GM12875 (cell line): ENCODE measurements around the gene VAV2.

Experiments used
- H3K4me3 ChIP-seq: one replicate; pipeline ENCODE4 v1.5.1; 2011; ENCODE audit warnings: low read depth, low read length, control low read depth
- TF ChIP-seq, protein P1 (sequence below): IDR thresholded peaks from 2 replicates; pipeline ENCODE4 v1.5.1; 2011; ENCODE audit warnings: low read depth, mild to moderate bottlenecking, control low read depth, inconsistent platforms, low read length, moderate library complexity, borderline replicate concordance; ENCODE audit not compliant: insufficient read depth

The VAV2 gene

DNA sequence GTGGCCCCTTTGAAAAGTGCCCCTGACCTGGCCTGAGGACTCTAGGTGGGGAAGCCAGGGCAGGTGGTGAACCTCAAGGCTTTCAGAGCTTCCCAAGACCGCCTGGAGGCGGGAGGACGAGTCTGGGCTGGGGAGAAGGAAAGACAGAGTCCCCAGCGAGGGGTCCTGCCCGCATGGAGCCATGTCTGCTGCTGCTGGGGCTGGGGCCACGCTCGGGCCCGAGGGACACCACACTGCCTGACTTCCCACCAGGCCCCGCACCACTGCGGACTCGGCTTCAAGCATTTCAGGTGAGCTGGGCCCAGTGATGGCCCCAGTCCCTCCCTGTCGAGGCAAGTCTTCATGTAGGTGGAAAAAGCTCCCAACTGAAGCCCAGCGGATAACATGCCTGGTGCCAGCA is 191.9 kb downstream of the VAV2 start:
- no peak overlapping the region for H3K4me3 ChIP-seq
- TF ChIP-seq, protein P1, sequence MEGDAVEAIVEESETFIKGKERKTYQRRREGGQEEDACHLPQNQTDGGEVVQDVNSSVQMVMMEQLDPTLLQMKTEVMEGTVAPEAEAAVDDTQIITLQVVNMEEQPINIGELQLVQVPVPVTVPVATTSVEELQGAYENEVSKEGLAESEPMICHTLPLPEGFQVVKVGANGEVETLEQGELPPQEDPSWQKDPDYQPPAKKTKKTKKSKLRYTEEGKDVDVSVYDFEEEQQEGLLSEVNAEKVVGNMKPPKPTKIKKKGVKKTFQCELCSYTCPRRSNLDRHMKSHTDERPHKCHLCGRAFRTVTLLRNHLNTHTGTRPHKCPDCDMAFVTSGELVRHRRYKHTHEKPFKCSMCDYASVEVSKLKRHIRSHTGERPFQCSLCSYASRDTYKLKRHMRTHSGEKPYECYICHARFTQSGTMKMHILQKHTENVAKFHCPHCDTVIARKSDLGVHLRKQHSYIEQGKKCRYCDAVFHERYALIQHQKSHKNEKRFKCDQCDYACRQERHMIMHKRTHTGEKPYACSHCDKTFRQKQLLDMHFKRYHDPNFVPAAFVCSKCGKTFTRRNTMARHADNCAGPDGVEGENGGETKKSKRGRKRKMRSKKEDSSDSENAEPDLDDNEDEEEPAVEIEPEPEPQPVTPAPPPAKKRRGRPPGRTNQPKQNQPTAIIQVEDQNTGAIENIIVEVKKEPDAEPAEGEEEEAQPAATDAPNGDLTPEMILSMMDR, result no peak

DNA sequence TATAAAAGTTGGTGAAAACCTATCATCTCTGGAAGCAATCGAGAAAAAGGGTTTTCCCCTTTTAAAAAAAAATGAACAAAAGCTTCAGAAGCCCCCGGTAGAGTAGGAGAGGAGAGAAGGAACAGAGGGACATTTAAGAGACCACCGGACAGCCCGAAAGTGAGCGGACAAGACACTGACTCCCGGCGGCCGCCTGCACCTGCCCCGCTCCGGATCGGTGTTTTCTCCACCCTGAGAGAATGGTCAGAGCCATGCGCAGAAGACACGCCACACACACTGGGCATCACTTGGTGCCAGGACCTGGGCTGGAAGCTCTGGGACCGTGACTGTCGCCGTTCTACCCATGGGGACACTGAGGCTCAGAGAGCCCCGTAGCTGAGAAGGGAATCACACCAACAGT is 192.4 kb downstream of the VAV2 start:
- no peak overlapping the region for H3K4me3 ChIP-seq
- TF ChIP-seq, protein P1, result no peak

DNA sequence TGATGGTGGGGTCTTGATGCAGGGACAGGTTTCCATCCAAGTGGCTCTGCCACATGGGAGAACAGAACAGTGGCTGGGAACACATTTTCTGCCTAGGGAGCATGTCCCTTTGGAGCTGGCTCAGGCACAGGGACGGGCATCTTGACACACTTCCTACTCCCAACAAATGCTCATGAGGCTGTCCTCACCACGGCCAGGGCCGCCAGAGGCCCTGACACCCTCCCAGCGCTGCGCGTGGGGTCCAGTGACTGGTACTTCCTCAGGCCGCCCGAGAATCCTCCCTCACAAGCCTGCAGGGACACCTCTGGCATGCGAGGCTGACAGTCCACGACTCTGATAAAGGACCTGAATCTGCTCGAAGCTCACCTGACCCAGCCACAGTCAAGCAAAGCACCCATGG is 193.0 kb downstream of the VAV2 start:
- H3K4me3 ChIP-seq, result no peak overlapping the region

DNA sequence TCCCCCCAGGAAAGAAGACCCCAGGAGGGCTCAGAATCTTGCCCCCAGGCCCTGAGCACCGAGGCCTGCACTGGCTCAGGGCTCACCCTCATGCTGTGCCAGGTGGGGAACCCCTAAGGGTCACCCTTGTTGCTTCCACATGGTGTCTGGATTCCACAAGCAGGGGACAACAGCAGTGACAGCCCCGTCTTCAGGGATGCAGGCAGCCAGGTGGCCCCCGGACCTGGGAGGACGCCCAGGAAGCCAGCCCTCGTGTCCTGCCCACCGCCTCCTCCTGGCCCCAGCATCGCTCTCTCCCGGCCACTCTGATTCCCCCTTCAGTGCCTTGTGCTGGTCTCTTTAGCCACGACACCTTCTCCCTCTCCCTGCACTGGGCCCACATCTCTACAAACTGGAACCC is 194.0 kb downstream of the VAV2 start:
- H3K4me3 ChIP-seq, result no peak overlapping the region
- TF ChIP-seq, protein P1, result no peak

More for the DNA sequence above, 193.0 kb downstream of the VAV2 start:
- TF ChIP-seq, protein P1, result no peak

DNA sequence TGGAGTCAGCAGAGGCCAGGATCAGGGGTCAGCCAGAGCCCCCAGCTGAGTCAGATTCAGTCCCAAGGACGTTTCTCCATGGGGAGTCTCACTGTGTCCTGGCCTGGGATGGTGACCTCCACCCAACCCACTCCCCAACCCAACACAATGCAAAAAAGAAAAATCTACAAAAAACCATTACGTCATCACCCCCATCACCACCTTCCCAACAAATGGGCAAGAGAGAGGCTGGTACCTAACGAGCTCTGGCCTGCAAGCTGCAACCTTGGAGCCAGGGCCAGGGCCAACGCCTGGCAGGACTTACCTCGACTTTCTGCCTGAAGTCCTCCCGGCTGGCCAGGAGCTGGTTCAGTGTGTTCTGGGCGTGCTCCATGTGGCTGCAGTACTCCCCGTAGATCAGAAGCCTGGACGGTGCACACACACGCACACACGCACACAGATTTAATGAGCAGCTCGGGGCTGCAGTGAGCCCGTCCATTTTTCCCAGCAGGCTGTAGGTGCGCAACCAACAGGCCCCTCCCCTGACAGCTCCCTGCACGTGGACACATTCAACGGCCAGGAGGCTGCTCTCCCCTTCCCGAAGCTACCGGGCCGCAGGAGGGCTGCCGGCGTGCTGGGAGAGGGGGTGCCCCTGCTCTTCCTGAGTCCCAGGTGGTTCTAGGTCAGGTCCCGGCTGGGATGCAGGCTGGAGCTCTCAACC is 194.6 kb downstream of the VAV2 start:
- TF ChIP-seq, protein P1, result no peak
- H3K4me3 ChIP-seq, result no peak overlapping the region

DNA sequence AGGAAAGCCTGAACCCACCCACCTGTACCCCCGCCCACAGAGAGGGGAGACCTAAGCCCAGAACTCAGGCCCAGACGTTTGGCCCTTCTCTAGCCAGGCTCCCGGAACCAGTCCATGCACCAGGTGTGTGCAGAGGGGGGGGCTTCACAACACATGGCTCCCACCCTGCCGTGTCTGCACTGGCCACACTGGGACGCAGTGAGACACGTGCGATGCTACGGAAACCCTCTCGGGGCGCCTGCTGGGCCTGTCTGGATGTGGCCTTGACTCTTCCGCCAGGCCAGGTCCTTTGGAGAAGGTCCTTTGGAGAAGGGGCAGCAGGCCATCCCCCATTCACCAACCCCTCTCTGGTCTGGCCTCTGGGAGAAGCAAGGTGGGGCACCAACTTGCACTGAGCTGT is 195.6 kb downstream of the VAV2 start:
- H3K4me3 ChIP-seq, result no peak overlapping the region
- TF ChIP-seq, protein P1, result no peak

DNA sequence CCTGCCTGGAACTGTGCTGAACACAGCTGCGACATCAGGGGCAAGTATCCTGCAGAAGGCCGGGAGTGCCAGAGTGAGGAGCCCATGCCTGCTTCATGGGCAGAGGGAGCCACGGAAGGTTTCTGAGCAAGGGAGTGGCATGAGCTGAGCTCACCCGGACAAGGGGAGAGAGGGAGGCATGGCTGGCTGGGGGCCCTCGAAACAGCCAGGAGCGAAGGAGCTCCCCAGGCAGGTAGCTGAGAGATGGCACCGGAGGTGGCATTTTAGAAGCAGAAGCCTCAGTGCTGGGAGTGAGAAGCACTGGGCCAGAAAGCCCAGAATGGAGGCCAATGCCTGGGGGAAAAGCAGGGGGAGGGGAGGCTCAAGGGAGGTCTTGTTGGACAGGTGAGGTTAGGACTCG is 197.1 kb downstream of the VAV2 start:
- TF ChIP-seq, protein P1, result no peak
- H3K4me3 ChIP-seq, result no peak overlapping the region
